ENCODE results near the gene TCFL5.

DNA sequence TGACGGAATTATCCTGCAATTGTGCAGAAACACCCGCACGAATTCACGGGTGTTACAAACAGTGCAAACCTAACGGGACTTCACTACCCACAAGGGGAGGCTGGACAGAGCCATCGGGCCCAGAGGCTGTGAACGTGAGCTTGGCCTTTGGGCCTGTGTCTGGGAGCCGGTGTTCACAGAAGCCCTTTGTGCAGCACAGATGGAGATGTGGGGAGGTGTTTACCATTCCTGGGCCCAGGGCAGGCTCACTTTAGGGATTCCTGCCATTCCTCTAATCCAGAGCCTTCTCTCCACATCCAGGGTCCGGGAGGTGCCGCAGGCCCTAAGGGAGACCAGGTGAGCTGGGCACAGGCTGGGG is 29.8 kb downstream of the TCFL5 start:
- TF ChIP-seq POLR2AphosphoS5 (IDR thresholded peaks at IDR 0.05; ENCODE audit: low read length): no peak
- TF ChIP-seq SUZ12 (IDR thresholded peaks at IDR 0.05; ENCODE audit: unreplicated experiment): no peak
- TF ChIP-seq, protein P1, sequence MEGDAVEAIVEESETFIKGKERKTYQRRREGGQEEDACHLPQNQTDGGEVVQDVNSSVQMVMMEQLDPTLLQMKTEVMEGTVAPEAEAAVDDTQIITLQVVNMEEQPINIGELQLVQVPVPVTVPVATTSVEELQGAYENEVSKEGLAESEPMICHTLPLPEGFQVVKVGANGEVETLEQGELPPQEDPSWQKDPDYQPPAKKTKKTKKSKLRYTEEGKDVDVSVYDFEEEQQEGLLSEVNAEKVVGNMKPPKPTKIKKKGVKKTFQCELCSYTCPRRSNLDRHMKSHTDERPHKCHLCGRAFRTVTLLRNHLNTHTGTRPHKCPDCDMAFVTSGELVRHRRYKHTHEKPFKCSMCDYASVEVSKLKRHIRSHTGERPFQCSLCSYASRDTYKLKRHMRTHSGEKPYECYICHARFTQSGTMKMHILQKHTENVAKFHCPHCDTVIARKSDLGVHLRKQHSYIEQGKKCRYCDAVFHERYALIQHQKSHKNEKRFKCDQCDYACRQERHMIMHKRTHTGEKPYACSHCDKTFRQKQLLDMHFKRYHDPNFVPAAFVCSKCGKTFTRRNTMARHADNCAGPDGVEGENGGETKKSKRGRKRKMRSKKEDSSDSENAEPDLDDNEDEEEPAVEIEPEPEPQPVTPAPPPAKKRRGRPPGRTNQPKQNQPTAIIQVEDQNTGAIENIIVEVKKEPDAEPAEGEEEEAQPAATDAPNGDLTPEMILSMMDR (IDR thresholded peaks at IDR 0.05 in 2 of 3, conservative IDR thresholded peaks at IDR 0.05 in 1 of 3; ENCODE audit: control insufficient read depth in 2 of 3, extremely low read depth in 1 of 3, insufficient read depth in 1 of 3, low read depth in 3 of 3, low read length in 3 of 3): no peak
- TF ChIP-seq, protein P2, sequence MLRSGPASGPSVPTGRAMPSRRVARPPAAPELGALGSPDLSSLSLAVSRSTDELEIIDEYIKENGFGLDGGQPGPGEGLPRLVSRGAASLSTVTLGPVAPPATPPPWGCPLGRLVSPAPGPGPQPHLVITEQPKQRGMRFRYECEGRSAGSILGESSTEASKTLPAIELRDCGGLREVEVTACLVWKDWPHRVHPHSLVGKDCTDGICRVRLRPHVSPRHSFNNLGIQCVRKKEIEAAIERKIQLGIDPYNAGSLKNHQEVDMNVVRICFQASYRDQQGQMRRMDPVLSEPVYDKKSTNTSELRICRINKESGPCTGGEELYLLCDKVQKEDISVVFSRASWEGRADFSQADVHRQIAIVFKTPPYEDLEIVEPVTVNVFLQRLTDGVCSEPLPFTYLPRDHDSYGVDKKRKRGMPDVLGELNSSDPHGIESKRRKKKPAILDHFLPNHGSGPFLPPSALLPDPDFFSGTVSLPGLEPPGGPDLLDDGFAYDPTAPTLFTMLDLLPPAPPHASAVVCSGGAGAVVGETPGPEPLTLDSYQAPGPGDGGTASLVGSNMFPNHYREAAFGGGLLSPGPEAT (IDR thresholded peaks at IDR 0.05; ENCODE audit: low read depth): no peak
- TF ChIP-seq, protein P3, sequence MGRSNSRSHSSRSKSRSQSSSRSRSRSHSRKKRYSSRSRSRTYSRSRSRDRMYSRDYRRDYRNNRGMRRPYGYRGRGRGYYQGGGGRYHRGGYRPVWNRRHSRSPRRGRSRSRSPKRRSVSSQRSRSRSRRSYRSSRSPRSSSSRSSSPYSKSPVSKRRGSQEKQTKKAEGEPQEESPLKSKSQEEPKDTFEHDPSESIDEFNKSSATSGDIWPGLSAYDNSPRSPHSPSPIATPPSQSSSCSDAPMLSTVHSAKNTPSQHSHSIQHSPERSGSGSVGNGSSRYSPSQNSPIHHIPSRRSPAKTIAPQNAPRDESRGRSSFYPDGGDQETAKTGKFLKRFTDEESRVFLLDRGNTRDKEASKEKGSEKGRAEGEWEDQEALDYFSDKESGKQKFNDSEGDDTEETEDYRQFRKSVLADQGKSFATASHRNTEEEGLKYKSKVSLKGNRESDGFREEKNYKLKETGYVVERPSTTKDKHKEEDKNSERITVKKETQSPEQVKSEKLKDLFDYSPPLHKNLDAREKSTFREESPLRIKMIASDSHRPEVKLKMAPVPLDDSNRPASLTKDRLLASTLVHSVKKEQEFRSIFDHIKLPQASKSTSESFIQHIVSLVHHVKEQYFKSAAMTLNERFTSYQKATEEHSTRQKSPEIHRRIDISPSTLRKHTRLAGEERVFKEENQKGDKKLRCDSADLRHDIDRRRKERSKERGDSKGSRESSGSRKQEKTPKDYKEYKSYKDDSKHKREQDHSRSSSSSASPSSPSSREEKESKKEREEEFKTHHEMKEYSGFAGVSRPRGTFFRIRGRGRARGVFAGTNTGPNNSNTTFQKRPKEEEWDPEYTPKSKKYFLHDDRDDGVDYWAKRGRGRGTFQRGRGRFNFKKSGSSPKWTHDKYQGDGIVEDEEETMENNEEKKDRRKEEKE (IDR thresholded peaks at IDR 0.05): no peak
- TF ChIP-seq POLR2A (IDR thresholded peaks at IDR 0.05; ENCODE audit: low read depth, low read length): no peak
- TF ChIP-seq MXI1 (IDR thresholded peaks at IDR 0.05; ENCODE audit: low read depth, low read length): no peak
- TF ChIP-seq, protein P4, sequence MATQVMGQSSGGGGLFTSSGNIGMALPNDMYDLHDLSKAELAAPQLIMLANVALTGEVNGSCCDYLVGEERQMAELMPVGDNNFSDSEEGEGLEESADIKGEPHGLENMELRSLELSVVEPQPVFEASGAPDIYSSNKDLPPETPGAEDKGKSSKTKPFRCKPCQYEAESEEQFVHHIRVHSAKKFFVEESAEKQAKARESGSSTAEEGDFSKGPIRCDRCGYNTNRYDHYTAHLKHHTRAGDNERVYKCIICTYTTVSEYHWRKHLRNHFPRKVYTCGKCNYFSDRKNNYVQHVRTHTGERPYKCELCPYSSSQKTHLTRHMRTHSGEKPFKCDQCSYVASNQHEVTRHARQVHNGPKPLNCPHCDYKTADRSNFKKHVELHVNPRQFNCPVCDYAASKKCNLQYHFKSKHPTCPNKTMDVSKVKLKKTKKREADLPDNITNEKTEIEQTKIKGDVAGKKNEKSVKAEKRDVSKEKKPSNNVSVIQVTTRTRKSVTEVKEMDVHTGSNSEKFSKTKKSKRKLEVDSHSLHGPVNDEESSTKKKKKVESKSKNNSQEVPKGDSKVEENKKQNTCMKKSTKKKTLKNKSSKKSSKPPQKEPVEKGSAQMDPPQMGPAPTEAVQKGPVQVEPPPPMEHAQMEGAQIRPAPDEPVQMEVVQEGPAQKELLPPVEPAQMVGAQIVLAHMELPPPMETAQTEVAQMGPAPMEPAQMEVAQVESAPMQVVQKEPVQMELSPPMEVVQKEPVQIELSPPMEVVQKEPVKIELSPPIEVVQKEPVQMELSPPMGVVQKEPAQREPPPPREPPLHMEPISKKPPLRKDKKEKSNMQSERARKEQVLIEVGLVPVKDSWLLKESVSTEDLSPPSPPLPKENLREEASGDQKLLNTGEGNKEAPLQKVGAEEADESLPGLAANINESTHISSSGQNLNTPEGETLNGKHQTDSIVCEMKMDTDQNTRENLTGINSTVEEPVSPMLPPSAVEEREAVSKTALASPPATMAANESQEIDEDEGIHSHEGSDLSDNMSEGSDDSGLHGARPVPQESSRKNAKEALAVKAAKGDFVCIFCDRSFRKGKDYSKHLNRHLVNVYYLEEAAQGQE (IDR thresholded peaks at IDR 0.05; ENCODE audit: low read depth, low read length): no peak
- TF ChIP-seq, protein P5, sequence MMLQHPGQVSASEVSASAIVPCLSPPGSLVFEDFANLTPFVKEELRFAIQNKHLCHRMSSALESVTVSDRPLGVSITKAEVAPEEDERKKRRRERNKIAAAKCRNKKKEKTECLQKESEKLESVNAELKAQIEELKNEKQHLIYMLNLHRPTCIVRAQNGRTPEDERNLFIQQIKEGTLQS (IDR thresholded peaks at IDR 0.05; ENCODE audit: borderline replicate concordance, extremely low read depth, low read depth, low read length): no peak
- TF ChIP-seq FOXM1 (IDR thresholded peaks at IDR 0.05; ENCODE audit: low read depth, low read length): no peak
- no peak for TF ChIP-seq CBX5 (IDR thresholded peaks at IDR 0.05; ENCODE audit: low read depth)
- TF ChIP-seq JUNB (IDR thresholded peaks at IDR 0.05): no peak
- no peak for TF ChIP-seq NRF1 (conservative IDR thresholded peaks at IDR 0.05; ENCODE audit: low read depth, low read length)
- no peak for TF ChIP-seq JUND (IDR thresholded peaks at IDR 0.05; ENCODE audit: low read depth, low read length)
